Panc1 (cell line): ENCODE measurements around the gene UBAP2L. TPM values are rescaled to one million over a fixed set of nuclear protein-coding genes. Genes with fewer than 3 reads are reported as not detected.
"Not testable (repeated sequence)": the region's sequence is repeated elsewhere in the genome, so short reads cannot be mapped to it uniquely, and the experiment has no call there.

Experiments
- ATAC-seq: fragments of 200-7000 bp; cut with Tn5 transposase; 2 replicates; pipeline ENCODE4 v1.9.1; 2020; ENCODE audit warnings: mild to moderate bottlenecking, moderate library complexity
- BruUV-seq: library from RNA; stranded (reverse); fragments of 400-500 nt; replicated peaks from 2 replicates; lab custom pipeline; 2021; lab: Mats Ljungman, UMichigan
- CTCF ChIA-PET: fragments of 300-600 bp; sonication (Branson Sonifier 250); formaldehyde crosslinking; loops from one replicate; lab custom pipeline; 2022; ENCODE audit warnings: antibody characterized with exemption; lab: Charles Lee
- POLR2A ChIA-PET: fragments of 300-600 bp; sonication (Branson Sonifier 250); formaldehyde crosslinking; loops from one replicate; lab custom pipeline; 2022; ENCODE audit warnings: antibody characterized with exemption; lab: Charles Lee
- DNase-seq: peaks from one replicate; pipeline ENCODE4 v3.0.0-alpha.2; 2010; ENCODE audit warnings: low read depth, low spot score
- H3K27ac ChIP-seq: 2 replicates; pipeline ENCODE4 v1.5.1; 2011; ENCODE audit warnings: mild to moderate bottlenecking, low read length, inconsistent platforms
- H3K27me3 ChIP-seq: fragments of 200-500 bp; sonication (Bioruptor generic); 2 replicates; pipeline ENCODE4 v1.6.0; 2014; ENCODE audit warnings: low read length, inconsistent platforms; ENCODE audit not compliant: control insufficient read depth, insufficient read depth
- H3K36me3 ChIP-seq: fragments of 200-500 bp; sonication (Bioruptor generic); 2 replicates; pipeline ENCODE4 v1.5.1; 2014; ENCODE audit warnings: inconsistent platforms, mild to moderate bottlenecking, low read length, moderate library complexity; ENCODE audit not compliant: control insufficient read depth, insufficient read depth
- H3K4me1 ChIP-seq: 2 replicates; pipeline ENCODE4 v1.5.1; 2011; ENCODE audit warnings: inconsistent platforms, mild to moderate bottlenecking, low read length, moderate library complexity; ENCODE audit not compliant: control insufficient read depth, insufficient read depth
- H3K4me3 ChIP-seq, 2 experiments: 2 replicates each; pipeline ENCODE4 v1.5.1; 2011 to 2012; ENCODE audit warnings: low read depth in 2 of 2, low read length in 2 of 2, mild to moderate bottlenecking in 2 of 2, inconsistent platforms in 1 of 2, moderate library complexity in 1 of 2
- H3K9me3 ChIP-seq: fragments of 200-500 bp; sonication (Bioruptor generic); 2 replicates; pipeline ENCODE4 v1.5.1; 2014; ENCODE audit warnings: low read depth, mild to moderate bottlenecking, inconsistent platforms, low read length, moderate library complexity; ENCODE audit not compliant: control insufficient read depth, insufficient read depth
- CTCF ChIP-seq: fragments of 450-650 bp; IDR thresholded peaks from 2 replicates; pipeline ENCODE4 v1.5.1; 2017; ENCODE audit warnings: mild to moderate bottlenecking
- POLR2AphosphoS5 ChIP-seq: IDR thresholded peaks from 2 replicates; pipeline ENCODE4 v1.6.1; 2012; ENCODE audit warnings: mild to moderate bottlenecking, low read depth, low read length, moderate library complexity
- SIN3A ChIP-seq: IDR thresholded peaks from 2 replicates; pipeline ENCODE4 v1.6.1; 2012; ENCODE audit warnings: low read depth, mild to moderate bottlenecking, low read length, moderate library complexity, borderline replicate concordance; ENCODE audit not compliant: insufficient read depth
- TCF7L2 ChIP-seq: IDR thresholded peaks from 2 replicates; pipeline ENCODE4 v1.6.1; 2011; ENCODE audit warnings: mild to moderate bottlenecking, low read depth, low read length, inconsistent platforms
- in situ Hi-C: cut with HindIII; loops from 2 replicates; pipeline ENCODE4 v1.10.0; 2016; ENCODE audit warnings: low sequenced_read_pairs, low pct_unique_long_range_greater_than_20kb
- intact Hi-C: fragments of 100-400 bp; cut with micrococcal nuclease; formaldehyde crosslinking; loops from one replicate; pipeline ENCODE4 v1.10.0; 2022; ENCODE audit not compliant: unreplicated experiment
- total RNA-seq: library from RNA; stranded (reverse); gene quantifications from one replicate; pipeline ENCODE4 v1.2.1, GENCODE V29; 2021; ENCODE audit not compliant: unreplicated experiment
- TF ChIP-seq, protein P1 (sequence below), 2 experiments: IDR thresholded peaks; 2 replicates each; pipeline ENCODE4 v1.6.1; 2011 to 2012; ENCODE audit warnings: low read depth in 2 of 2, control low read depth in 1 of 2, low read length in 1 of 2, mild to moderate bottlenecking in 1 of 2, moderate library complexity in 1 of 2; ENCODE audit not compliant: insufficient read depth in 1 of 2

The UBAP2L gene
- total RNA-seq, 1 experiment from 2014 or later, result 227 TPM

- H3K9me3 ChIP-seq, result no peaks in the 10 kb centered on the region
- TF ChIP-seq, protein P1, sequence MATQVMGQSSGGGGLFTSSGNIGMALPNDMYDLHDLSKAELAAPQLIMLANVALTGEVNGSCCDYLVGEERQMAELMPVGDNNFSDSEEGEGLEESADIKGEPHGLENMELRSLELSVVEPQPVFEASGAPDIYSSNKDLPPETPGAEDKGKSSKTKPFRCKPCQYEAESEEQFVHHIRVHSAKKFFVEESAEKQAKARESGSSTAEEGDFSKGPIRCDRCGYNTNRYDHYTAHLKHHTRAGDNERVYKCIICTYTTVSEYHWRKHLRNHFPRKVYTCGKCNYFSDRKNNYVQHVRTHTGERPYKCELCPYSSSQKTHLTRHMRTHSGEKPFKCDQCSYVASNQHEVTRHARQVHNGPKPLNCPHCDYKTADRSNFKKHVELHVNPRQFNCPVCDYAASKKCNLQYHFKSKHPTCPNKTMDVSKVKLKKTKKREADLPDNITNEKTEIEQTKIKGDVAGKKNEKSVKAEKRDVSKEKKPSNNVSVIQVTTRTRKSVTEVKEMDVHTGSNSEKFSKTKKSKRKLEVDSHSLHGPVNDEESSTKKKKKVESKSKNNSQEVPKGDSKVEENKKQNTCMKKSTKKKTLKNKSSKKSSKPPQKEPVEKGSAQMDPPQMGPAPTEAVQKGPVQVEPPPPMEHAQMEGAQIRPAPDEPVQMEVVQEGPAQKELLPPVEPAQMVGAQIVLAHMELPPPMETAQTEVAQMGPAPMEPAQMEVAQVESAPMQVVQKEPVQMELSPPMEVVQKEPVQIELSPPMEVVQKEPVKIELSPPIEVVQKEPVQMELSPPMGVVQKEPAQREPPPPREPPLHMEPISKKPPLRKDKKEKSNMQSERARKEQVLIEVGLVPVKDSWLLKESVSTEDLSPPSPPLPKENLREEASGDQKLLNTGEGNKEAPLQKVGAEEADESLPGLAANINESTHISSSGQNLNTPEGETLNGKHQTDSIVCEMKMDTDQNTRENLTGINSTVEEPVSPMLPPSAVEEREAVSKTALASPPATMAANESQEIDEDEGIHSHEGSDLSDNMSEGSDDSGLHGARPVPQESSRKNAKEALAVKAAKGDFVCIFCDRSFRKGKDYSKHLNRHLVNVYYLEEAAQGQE (IDR thresholded peaks at IDR 0.05; ENCODE audit: insufficient read depth in 1 of 2, low read depth in 2 of 2, low read length in 1 of 2), result no peak
- TF ChIP-seq SIN3A (no peak), TCF7L2 (no peak), POLR2AphosphoS5 (no peak), CTCF (no peak)
- ATAC-seq (no peak), DNase-seq (no peak)
- intact Hi-C loops (no loop called here), in situ Hi-C loops (no loop called here)
- no peak overlapping the region for H3K27ac ChIP-seq
- peaks cover 19% of the 10 kb centered on the region for H3K4me1 ChIP-seq
- peaks cover 23% of the 10 kb centered on the region for H3K36me3 ChIP-seq
- H3K4me3 ChIP-seq, result no peak overlapping the region
- POLR2A ChIA-PET, result no interaction called here
- no peaks in the 10 kb centered on the region for H3K27me3 ChIP-seq
- BruUV-seq, result no TSS peak
- CTCF ChIA-PET, result no interaction called here
Observed at GRCh38 chr1:154225370-154225769, 4.6 kb downstream of the UBAP2L start.

DNA sequence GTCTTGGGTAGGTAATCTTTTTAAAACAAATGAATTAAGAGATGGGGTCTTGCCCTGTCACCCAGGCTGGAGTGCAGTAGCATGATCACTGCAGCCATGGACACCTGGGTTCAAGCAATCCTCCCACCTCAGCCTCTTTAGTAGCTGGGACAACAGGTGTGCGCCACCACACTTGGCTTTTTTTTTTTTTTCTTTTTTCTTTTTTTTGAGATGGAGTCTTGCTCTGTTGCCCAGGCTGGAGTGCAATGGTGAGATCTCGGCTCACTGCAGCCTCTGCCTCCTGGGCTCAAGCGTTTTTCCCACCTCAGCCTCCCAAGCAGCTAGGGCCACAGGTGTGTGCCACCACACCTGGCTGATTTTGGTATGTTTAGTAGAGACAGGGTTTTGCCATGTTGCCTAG is 10.4 kb downstream of the UBAP2L start:
- ATAC-seq, CTCF ChIA-PET, in situ Hi-C loops, BruUV-seq, POLR2A ChIA-PET, DNase-seq, H3K27me3 ChIP-seq, intact Hi-C loops, H3K4me3 ChIP-seq, H3K9me3 ChIP-seq, H3K4me1 ChIP-seq, H3K27ac ChIP-seq: not testable (repeated sequence)
- peaks cover 38% of the 10 kb centered on the region for H3K36me3 ChIP-seq

- in situ Hi-C loops, POLR2A ChIA-PET, H3K4me3 ChIP-seq, DNase-seq, H3K4me1 ChIP-seq, intact Hi-C loops, H3K27ac ChIP-seq, H3K9me3 ChIP-seq, ATAC-seq, H3K27me3 ChIP-seq, BruUV-seq: not testable (repeated sequence)
- peaks cover 37% of the 10 kb centered on the region for H3K36me3 ChIP-seq
- CTCF ChIA-PET, result interaction anchor here (0.7 kb wide), 1 partner anchor 16 kb away, joined by 6 read pairs; no protein-coding TSS in a partner anchor
Observed at GRCh38 chr1:154233127-154233526, 12.4 kb downstream of the UBAP2L start.
